Loucy (cell line): ENCODE results near the gene FGG.

Experiments
- H2AFZ ChIP-seq: fragments of 200-600 bp; sonication (generic); 2 replicates; pipeline ENCODE4 v1.6.0; 2016; ENCODE audit warnings: antibody characterized with exemption, mild to moderate bottlenecking, low read length, moderate library complexity
- H3F3A ChIP-seq: fragments of 200-600 bp; 2 replicates; pipeline ENCODE4 v1.6.0; 2016; ENCODE audit warnings: antibody characterized with exemption, low read depth, mild to moderate bottlenecking
- H3K27me3 ChIP-seq: fragments of 200-600 bp; sonication (generic); 2 replicates; pipeline ENCODE4 v1.6.1; 2014; ENCODE audit warnings: low read length, mild to moderate bottlenecking; ENCODE audit not compliant: insufficient read depth, poor library complexity, severe bottlenecking
- H3K36me3 ChIP-seq: fragments of 200-600 bp; sonication (generic); 2 replicates; pipeline ENCODE4 v1.6.1; 2016; ENCODE audit warnings: low read length; ENCODE audit not compliant: insufficient read depth
- H3K4me1 ChIP-seq: fragments of 200-600 bp; sonication (generic); 2 replicates; pipeline ENCODE4 v1.5.1; 2014; ENCODE audit warnings: low read length, mild to moderate bottlenecking; ENCODE audit not compliant: insufficient read depth, poor library complexity, severe bottlenecking
- H3K4me2 ChIP-seq: fragments of 200-600 bp; sonication (generic); 2 replicates; pipeline ENCODE4 v1.6.0; 2014; ENCODE audit warnings: antibody characterized with exemption, low read length, low read depth, mild to moderate bottlenecking; ENCODE audit not compliant: poor library complexity, severe bottlenecking
- H3K4me3 ChIP-seq: fragments of 200-600 bp; sonication (generic); 2 replicates; pipeline ENCODE4 v1.5.1; 2014; ENCODE audit warnings: low read length, mild to moderate bottlenecking, mixed read lengths; ENCODE audit not compliant: poor library complexity, severe bottlenecking
- H3K79me2 ChIP-seq: fragments of 200-600 bp; sonication (generic); 2 replicates; pipeline ENCODE4 v1.6.1; 2014; ENCODE audit warnings: low read length; ENCODE audit not compliant: insufficient read depth
- H3K9ac ChIP-seq: fragments of 200-600 bp; sonication (generic); 2 replicates; pipeline ENCODE4 v1.6.0; 2014; ENCODE audit warnings: mild to moderate bottlenecking, low read depth, low read length, moderate library complexity; ENCODE audit not compliant: poor library complexity, severe bottlenecking
- H3K9me2 ChIP-seq: fragments of 200-600 bp; sonication (generic); replicated peaks from 2 replicates; pipeline ENCODE4 v1.6.1; 2016; ENCODE audit warnings: low read depth, low read length, mixed read lengths
- H3K9me3 ChIP-seq: fragments of 200-600 bp; sonication (generic); 2 replicates; pipeline ENCODE4 v1.6.1; 2014; ENCODE audit warnings: mild to moderate bottlenecking, antibody characterized with exemption, low read length, low read depth; ENCODE audit not compliant: insufficient read depth
- H4K20me1 ChIP-seq: fragments of 200-600 bp; sonication (generic); 2 replicates; pipeline ENCODE4 v1.6.0; 2014; ENCODE audit warnings: antibody characterized with exemption, low read length, mild to moderate bottlenecking; ENCODE audit not compliant: insufficient read depth, poor library complexity, severe bottlenecking
- EZH2phosphoT487 ChIP-seq: fragments of 200-600 bp; IDR thresholded peaks from 2 replicates; pipeline ENCODE4 v1.6.1; 2018; ENCODE audit warnings: antibody characterized with exemption, mild to moderate bottlenecking, moderate library complexity, borderline replicate concordance
- TF ChIP-seq, protein P1 (sequence below): fragments of 200-600 bp; sonication (generic); conservative IDR thresholded peaks from 2 replicates; pipeline ENCODE4 v1.5.1; 2014; ENCODE audit warnings: mild to moderate bottlenecking, antibody characterized with exemption, low read length

FGG gene

DNA sequence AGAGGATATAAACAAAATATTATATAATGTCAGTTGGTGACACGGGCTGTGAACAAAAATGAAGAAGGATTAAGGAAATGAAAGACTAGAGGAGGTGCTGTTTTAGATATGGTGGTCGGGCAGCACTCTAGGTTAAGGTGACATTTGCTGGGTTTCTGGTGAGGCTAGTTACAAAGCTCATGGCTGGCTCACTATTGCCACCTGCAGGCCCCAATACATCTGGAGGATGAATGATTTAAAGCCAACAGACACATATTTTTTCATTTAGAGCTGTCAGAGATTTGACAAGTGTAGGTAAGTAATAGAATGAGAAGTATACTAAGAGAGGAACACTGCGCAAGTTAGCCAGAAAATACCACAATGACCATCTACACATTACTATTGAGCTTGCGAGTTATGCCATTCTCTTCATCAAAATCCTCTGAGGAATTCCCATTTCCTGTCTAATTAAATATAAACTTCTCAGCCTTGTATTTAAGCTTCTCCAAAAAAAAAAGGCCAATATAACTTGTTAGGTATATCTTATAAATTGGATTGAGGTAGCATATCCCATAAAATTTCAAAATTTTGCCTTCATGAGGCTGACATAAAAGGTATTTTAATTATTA, 6.4 kb upstream of the FGG start:
- no peak for TF ChIP-seq EZH2phosphoT487
- TF ChIP-seq, protein P1, sequence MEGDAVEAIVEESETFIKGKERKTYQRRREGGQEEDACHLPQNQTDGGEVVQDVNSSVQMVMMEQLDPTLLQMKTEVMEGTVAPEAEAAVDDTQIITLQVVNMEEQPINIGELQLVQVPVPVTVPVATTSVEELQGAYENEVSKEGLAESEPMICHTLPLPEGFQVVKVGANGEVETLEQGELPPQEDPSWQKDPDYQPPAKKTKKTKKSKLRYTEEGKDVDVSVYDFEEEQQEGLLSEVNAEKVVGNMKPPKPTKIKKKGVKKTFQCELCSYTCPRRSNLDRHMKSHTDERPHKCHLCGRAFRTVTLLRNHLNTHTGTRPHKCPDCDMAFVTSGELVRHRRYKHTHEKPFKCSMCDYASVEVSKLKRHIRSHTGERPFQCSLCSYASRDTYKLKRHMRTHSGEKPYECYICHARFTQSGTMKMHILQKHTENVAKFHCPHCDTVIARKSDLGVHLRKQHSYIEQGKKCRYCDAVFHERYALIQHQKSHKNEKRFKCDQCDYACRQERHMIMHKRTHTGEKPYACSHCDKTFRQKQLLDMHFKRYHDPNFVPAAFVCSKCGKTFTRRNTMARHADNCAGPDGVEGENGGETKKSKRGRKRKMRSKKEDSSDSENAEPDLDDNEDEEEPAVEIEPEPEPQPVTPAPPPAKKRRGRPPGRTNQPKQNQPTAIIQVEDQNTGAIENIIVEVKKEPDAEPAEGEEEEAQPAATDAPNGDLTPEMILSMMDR = peak; percentile 84
- Histone ChIP-seq H3K36me3 (no peaks in the 10 kb centered on the region), H3K4me1 (no peaks in the 10 kb centered on the region), H3K9ac (no peak overlapping the region), H3K27me3 (peaks cover 5% of the 10 kb centered on the region), H2AFZ (0 out of 2 replicates have a peak overlapping the region, but pooled peaks have one; percentile 38), H3K9me2 (no peaks in the 10 kb centered on the region), H3K4me3 (no peak overlapping the region), H3K9me3 (no peaks in the 10 kb centered on the region), H4K20me1 (no peaks in the 10 kb centered on the region), H3K79me2 (no peaks in the 10 kb centered on the region), H3K4me2 (no peak overlapping the region), H3F3A (no peaks in the 10 kb centered on the region)

DNA sequence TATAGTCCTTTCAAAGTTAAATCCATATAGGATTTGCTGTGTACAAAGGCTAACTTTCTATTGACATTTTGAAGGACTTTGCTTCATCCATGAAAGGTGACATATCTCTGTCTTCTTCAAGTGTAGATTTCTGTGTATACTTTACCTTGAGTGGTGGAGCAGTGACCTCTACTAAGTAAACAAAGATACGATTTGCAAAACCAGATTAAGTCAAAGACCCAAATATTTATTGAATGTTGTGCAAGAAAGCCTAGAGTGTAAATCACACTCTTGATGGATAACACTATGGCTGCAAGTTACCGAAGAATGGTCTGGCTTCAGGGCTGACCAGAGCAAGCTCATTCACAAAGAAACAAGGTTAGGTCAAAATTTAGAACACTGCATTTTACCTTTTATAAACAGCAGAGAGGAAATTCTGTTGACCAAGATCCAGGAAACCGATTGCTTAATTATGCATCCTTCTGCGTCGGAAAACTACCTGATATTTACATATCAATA, 5.4 kb upstream of the FGG start:
- no peaks in the 10 kb centered on the region for H3K9me3 ChIP-seq
- H3K79me2 ChIP-seq = no peaks in the 10 kb centered on the region
- no peaks in the 10 kb centered on the region for H3K36me3 ChIP-seq
- H3K4me2 ChIP-seq = no peak overlapping the region
- no peaks in the 10 kb centered on the region for H3K4me1 ChIP-seq
- H3K9ac ChIP-seq = no peak overlapping the region
- no peak for TF ChIP-seq EZH2phosphoT487
- TF ChIP-seq, protein P1 = no peak
- H2AFZ ChIP-seq = no peak overlapping the region; the same call in 1 of the 2 replicates
- H3K9me2 ChIP-seq = no peaks in the 10 kb centered on the region
- peaks cover 5% of the 10 kb centered on the region for H3K27me3 ChIP-seq
- H3K4me3 ChIP-seq = no peak overlapping the region
- no peaks in the 10 kb centered on the region for H4K20me1 ChIP-seq
- H3F3A ChIP-seq = no peaks in the 10 kb centered on the region

GRCh38 chr4:154616731-154617130, 4.3 kb upstream of the FGG start:
- H3K4me2 ChIP-seq = no peak overlapping the region
- TF ChIP-seq EZH2phosphoT487 = no peak
- TF ChIP-seq, protein P1 = no peak
- H3F3A ChIP-seq = no peaks in the 10 kb centered on the region
- H3K79me2 ChIP-seq = no peaks in the 10 kb centered on the region
- no peak overlapping the region for H3K9ac ChIP-seq
- no peaks in the 10 kb centered on the region for H3K9me2 ChIP-seq
- no peaks in the 10 kb centered on the region for H3K9me3 ChIP-seq
- H2AFZ ChIP-seq = 0 out of 2 replicates have a peak overlapping the region, but pooled peaks have one; percentile 46
- no peaks in the 10 kb centered on the region for H3K4me1 ChIP-seq
- no peaks in the 10 kb centered on the region for H3K36me3 ChIP-seq
- H4K20me1 ChIP-seq = no peaks in the 10 kb centered on the region
- H3K4me3 ChIP-seq = no peak overlapping the region
- peaks cover 5% of the 10 kb centered on the region for H3K27me3 ChIP-seq
